Gastroesophageal sphincter (tissue), 3 donors: Measurements from ENCODE around the gene KRTAP10-11.

Experiments used
- CTCF ChIP-seq, 4 experiments: fragments of 200-600 bp in 2 of 4; fragments of 450-650 bp in 2 of 4; sonication (generic) in 1 of 4; IDR thresholded peaks; one replicate each; pipeline ENCODE4 v1.5.1; 2017 to 2019; ENCODE audit warnings: antibody characterized with exemption in 4 of 4, mild to moderate bottlenecking in 2 of 4, moderate library complexity in 2 of 4
- POLR2A ChIP-seq, 2 donors: fragments of 450-650 bp; IDR thresholded peaks; one replicate each; pipeline ENCODE4 v1.6.1; 2017; ENCODE audit warnings: antibody characterized with exemption in 2 of 2, mild to moderate bottlenecking in 2 of 2, moderate library complexity in 1 of 2
- POLR2AphosphoS5 ChIP-seq: sonication (generic); formaldehyde crosslinking; IDR thresholded peaks from one replicate; pipeline ENCODE4 v1.6.1; 2017; ENCODE audit warnings: antibody characterized with exemption

- TF ChIP-seq POLR2A (IDR thresholded peaks at IDR 0.05): no peak
- no peak for TF ChIP-seq CTCF (IDR thresholded peaks at IDR 0.05)
- no peak for TF ChIP-seq POLR2AphosphoS5
Measured at GRCh38 chr21:44639331-44639655, 6.9 kb upstream of the KRTAP10-11 start.
